HCT116 (cell line): ENCODE measurements around the gene WDR27.

Source experiments
- CTCF ChIP-seq, 3 experiments: fragments of 200-600 bp in 1 of 3; sonication (generic) in 1 of 3; IDR thresholded peaks in 2 of 3; conservative IDR thresholded peaks in 1 of 3; 2 replicates each; pipeline ENCODE4 v1.5.1; 2012 to 2017; ENCODE audit warnings: low read depth in 2 of 3, low read length in 2 of 3, antibody characterized with exemption in 1 of 3, borderline replicate concordance in 1 of 3, control low read depth in 1 of 3, mild to moderate bottlenecking in 1 of 3, mixed read lengths in 1 of 3, mixed run types in 1 of 3, moderate library complexity in 1 of 3; ENCODE audit not compliant: insufficient read depth in 1 of 3
- EZH2 ChIP-seq: fragments of 200-600 bp; sonication (generic); IDR thresholded peaks from 2 replicates; pipeline ENCODE4 v1.6.1; 2017; ENCODE audit warnings: antibody characterized with exemption, mixed run types
- EZH2phosphoT487 ChIP-seq: fragments of 200-600 bp; IDR thresholded peaks from 2 replicates; pipeline ENCODE4 v1.6.1; 2018; ENCODE audit warnings: antibody characterized with exemption, borderline replicate concordance
- MAX ChIP-seq: IDR thresholded peaks from 2 replicates; pipeline ENCODE4 v1.6.1; 2012
- POLR2A ChIP-seq: IDR thresholded peaks from 2 replicates; pipeline ENCODE4 v1.7.0; 2011; ENCODE audit warnings: borderline replicate concordance; ENCODE audit not compliant: insufficient read depth, insufficient read length; ENCODE audit errors: extremely low read depth
- POLR2AphosphoS5 ChIP-seq: IDR thresholded peaks from 2 replicates; pipeline ENCODE4 v1.6.1; 2011; ENCODE audit warnings: mild to moderate bottlenecking, low read depth, low read length, moderate library complexity
- RAD21 ChIP-seq: IDR thresholded peaks from 2 replicates; pipeline ENCODE4 v1.6.1; 2012; ENCODE audit warnings: low read depth, mild to moderate bottlenecking
- YY1 ChIP-seq: IDR thresholded peaks from 2 replicates; pipeline ENCODE4 v1.6.1; 2011; ENCODE audit warnings: low read length, low read depth, moderate library complexity, mild to moderate bottlenecking; ENCODE audit not compliant: insufficient replicate concordance; ENCODE audit errors: extremely low read depth
- ZBTB33 ChIP-seq: IDR thresholded peaks from 2 replicates; pipeline ENCODE4 v1.6.1; 2011; ENCODE audit warnings: mild to moderate bottlenecking, low read length, moderate library complexity; ENCODE audit not compliant: insufficient replicate concordance; ENCODE audit errors: extremely low read depth
- ZNF274 ChIP-seq: fragments of 200-500 bp; sonication (Bioruptor generic); IDR thresholded peaks from 2 replicates; pipeline ENCODE4 v1.6.1; 2014; ENCODE audit warnings: mild to moderate bottlenecking, low read depth, low read length, inconsistent platforms

DNA sequence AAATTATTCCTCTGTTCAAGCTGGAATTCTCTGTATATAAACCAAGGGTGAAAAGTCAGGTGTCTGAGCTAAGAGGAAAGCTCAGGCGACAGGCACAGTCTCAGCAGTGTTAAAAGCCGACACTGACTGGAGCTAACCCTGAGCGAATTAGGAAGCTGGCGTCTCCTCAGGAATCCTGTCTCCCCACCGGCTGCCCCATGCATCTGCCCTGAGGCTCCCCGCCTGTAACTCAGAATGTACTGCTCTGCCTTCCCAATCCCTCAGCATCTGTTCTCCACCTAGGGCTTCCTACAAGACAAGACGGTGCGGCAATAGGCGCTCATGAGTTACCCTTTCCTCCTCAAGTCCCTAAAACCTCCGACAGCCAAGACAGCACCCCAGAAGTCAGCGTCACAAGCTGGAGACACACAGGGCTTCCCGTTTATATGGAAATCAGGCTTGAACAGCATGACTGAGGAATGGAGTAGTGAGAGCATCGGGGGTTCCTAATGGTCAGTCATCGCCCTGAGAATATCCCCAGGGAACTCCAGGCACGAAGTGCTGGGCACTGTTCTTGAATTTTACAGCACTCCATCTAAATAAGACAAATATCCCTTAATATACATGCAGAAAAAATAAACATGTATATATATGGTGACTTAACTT lies 33.5 kb downstream of the WDR27 start:
- TF ChIP-seq YY1 (no peak), CTCF (IDR thresholded peaks at IDR 0.05 in 2 of 3, conservative IDR thresholded peaks at IDR 0.05 in 1 of 3; ENCODE audit: borderline replicate concordance in 1 of 3, insufficient read depth in 1 of 3, low read depth in 2 of 3, low read length in 2 of 3) (no peak), EZH2 (no peak), POLR2AphosphoS5 (no peak), ZNF274 (no peak), RAD21 (no peak), ZBTB33 (no peak), MAX (no peak), EZH2phosphoT487 (no peak), POLR2A (no peak)
